SH-SY5Y (cell line): ENCODE data around the gene MRPL9.

Experiments used
- GATA2 ChIP-seq: IDR thresholded peaks from 2 replicates; pipeline ENCODE4 v1.6.1; 2011; ENCODE audit warnings: mild to moderate bottlenecking, low read depth, low read length
- GATA3 ChIP-seq: IDR thresholded peaks from 2 replicates; pipeline ENCODE4 v1.6.1; 2011; ENCODE audit warnings: low read depth, mild to moderate bottlenecking, low read length, moderate library complexity

Gene MRPL9

DNA sequence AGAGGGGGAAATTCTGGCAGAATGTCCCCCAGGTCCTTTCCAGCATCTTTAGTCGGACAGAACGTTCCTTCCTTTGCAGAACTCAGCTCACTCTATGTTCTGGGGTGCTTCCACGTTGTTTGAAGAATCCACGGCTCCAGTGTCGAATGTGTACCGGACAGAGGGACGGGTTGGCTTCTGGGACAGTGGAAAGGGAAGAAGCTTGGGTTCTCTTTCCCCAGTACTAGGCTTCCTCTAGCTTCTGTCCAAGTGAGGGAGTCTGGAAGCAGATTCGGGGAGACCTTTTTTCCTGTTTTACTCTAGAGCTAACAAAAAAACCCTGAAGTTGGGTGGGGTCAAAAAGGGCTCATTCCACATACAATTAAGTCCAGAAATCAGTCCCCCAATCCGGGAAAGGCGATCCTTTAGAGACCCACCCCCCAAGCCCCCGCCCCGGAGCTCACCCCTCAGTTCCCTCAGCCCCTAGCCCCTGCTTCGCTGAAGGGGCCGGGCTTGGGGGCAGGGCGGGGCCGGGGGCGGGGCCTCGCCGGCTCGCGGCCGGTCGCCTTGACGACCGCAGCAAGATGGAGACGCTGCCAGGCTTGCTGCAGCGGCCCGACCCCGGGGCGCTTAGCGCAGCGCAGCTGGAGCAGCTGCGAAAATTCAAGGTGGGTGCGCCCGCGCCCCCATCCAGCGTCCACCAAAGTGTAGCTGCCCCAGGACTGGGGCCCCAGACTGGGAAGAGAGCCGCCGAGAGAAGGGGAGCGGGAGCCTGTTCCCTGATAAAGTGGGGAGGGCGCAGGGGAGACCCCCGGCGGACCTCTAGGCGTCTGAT is 42.1 kb downstream of the MRPL9 start, which contains the start of gene RIIAD1:
TSS of gene RIIAD1 (plus strand) at position 549 of the 814 bp plus-strand sequence. CDS start at position 564, 15 bp downstream.
- TF ChIP-seq GATA2, result no peak
- no peak for TF ChIP-seq GATA3

DNA sequence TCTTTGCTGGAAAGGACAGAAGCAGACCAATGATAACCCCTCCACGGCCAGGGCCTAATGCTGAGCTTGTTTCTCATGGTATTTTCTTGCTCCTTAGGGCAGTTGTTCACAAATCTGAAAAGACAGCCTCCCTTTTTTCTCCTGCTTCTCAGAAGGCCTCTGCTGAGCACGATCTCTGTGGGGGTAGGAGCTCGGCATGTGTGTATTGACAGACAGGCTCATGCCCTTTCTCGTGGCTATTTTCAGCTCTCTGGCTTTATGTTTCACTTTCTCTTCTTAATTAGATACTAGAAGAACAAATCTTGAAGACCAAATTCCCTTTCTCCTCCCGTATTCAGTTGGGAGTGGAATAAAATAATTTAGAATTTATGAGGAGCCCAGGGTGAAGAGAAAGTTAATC is 42.7 kb downstream of the MRPL9 start:
- TF ChIP-seq GATA2 (no peak), GATA3 (no peak)

DNA sequence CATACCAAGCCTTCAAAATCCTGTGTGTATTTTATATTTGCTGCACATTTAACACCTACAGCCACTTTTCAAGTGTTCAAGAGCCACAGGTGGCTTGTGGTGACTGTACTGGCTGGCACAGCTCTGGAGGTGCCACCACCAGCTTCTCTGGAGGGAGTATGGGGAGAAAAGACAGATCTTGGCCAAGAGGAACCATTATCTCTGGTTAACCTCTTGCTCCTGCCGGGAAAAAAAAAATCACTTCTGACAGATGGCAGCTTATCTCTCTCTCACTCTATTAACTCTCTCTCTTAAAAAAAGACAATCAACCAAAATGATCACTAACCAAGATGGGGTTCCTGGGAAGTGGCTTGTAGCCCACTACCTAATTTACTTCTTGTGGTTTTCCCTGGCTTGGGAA is 43.2 kb downstream of the MRPL9 start:
- TF ChIP-seq GATA3, result no peak
- peak; percentile 51 for TF ChIP-seq GATA2

- TF ChIP-seq GATA2 (no peak), GATA3 (no peak)
These were observed 44.6 kb downstream of the MRPL9 start for GRCh38 chr1:151718666-151719065.

DNA sequence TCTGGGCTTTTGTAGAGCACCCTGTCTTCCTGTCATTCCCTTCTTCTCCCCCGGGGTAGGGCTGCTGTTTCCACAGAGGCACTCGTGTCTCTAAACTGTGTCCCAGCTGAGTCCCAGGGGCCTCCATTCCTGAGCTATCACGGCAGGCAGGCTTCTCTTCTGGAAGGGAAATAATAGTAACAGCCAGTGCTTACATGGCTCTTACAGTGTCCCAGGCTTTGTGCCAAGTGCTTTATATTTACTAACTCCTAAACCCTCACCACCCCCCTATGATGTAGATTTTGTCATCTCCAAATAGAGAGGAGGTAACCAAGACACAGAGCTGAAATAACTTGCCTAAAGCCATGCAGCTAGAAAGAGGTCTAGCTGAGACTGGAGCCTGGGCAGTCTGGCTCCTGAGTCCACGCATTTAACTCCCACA is 45.3 kb downstream of the MRPL9 start:
- TF ChIP-seq GATA3 (no peak), GATA2 (no peak)

DNA sequence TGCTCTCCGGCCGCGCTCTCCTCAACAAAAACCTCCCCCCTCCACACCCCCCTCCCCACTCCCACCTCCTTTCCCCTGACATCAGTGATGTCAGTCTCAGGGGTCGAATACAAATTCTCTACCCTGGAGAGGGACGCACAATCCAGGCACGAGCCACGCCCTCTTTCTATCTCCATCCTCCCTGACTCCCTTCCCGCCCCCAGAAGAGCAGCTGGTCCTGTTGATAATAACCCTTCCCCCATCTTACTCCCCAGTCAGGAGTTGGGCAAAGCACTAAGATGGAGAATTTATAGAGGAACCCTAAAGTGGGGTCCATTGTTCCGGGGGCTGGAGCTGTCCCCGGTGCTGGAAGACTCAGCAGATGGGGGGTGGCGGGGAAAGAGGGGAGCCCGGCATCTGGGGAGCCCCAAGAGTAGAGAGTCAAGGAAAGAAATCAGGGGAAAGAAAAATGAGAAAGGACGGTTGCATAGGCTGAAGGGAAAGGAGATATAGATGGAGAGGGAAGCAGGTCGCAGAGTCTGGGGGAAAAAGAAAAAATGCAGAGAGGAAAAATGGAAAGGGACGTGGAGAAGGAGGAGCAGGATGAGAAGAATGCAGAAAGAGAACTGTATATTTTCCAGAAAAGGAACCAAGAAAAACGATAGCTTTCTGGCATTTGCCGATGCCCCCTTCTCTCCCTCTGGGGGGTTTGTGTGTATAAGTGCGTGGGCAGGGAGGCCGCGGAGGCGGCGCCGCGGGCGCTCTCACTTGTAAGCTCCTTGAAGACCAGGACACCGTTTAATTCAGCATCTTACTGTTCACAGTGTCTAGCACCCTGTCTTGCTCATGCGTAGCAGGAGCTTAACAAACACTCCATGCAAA is 46.3 kb downstream of the MRPL9 start, which contains the start of gene CELF3:
TSS of gene CELF3 (minus strand) at position 33 of the 861 bp plus-strand sequence. CDS start 783 bp downstream, outside the sequence.
- no peak for TF ChIP-seq GATA3
- 0 out of 2 replicates have a peak, but pooled peaks have one; percentile 21 for TF ChIP-seq GATA2

DNA sequence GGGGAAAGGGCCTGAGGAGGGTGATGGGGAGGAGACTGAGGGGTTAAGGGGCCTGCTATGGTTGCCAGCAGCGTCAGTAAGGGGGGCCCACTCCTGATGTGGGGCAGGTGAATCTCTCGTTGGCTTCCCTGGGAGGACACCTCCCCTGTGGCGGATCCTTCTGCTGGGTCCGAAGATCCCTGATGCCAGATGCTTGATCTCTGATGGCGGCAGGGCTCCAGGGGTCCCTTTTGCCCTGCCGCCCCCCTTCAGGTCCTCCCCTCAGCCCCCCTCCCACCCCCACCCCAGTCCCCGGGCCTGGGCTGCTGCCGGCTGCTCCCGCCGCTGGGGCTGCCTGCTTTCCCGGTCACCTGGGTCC is 46.9 kb downstream of the MRPL9 start:
- TF ChIP-seq GATA3, result no peak
- no peak for TF ChIP-seq GATA2

DNA sequence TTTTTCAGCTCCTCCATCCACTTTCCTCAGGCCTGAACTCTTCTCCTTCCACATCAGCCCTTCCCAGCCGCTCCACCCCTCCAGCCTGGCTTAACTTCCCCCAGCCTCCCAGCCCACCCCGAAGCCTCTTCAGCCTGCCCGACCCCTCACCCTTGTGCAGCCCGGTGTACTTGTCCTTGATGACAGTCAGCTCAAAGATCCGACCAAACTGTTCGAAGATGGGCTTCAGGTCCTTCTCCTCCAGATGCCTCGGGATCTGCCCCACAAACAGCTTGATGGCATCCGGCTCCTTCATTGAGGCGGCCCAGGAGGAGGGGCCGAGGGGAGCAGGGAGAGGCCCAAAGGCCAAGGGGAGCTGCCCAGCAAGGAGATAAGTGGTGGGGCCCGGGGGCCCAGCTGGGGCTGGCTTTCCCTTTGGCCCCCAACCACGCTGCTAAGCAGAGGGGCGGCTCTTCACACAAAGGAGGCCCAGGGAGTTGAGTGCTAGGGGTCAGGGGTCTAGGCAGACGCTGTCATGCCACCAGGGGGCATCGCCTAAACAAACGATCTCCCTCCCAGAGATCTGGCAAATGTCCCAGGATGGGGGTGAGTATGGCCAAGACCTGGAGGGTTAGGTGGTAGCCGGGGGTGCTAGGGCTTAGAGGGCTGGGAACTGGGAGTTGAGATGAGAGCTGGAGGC is 47.4 kb downstream of the MRPL9 start:
- peak; percentile 30; the same call in 1 of the 2 replicates for TF ChIP-seq GATA2
- TF ChIP-seq GATA3, result no peak

GRCh38 chr1:151714820-151715725 is 48.2 kb downstream of the MRPL9 start:
- TF ChIP-seq GATA3 (no peak), GATA2 (no peak)

GRCh38 chr1:151713874-151714273 is 49.4 kb downstream of the MRPL9 start:
- TF ChIP-seq GATA2 (no peak), GATA3 (no peak)

GRCh38 chr1:151713044-151713443 is 50.3 kb downstream of the MRPL9 start:
- TF ChIP-seq GATA3, result no peak
- TF ChIP-seq GATA2, result no peak

DNA sequence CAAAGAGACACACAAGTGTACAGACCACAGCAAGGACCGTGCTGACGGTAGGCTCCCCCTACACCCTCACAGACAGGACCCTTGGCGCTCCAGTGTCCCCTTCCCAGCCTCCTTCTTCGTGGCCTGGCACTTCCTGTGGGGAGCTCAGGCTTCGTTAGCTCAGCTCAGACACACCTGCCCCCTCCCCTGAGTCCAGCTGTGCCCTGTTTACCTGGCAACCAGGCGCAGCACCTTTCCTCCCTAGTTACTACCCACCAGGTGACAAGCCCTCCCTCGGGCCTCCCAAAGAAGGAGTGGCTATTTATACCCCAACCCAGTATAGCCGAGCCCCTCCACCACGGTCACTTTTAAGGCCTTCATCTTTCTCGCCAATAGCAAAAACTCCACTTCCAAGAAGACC is 51.3 kb downstream of the MRPL9 start:
- no peak for TF ChIP-seq GATA3
- no peak for TF ChIP-seq GATA2

- TF ChIP-seq GATA3, result no peak
- TF ChIP-seq GATA2, result no peak; the same call in 1 of the 2 replicates
These were observed 52.1 kb downstream of the MRPL9 start for GRCh38 chr1:151711044-151711800.
